WERI-Rb-1 (cell line): ENCODE results near the gene ZFP92.

ENCODE experiments used
- DNase-seq: peaks from one replicate; pipeline ENCODE4 v3.0.0-alpha.2; 2020
- H3K27ac ChIP-seq: fragments of 250-450 bp; sonication (Bioruptor Pico); 2 replicates; pipeline ENCODE4 v1.5.1; 2020; ENCODE audit warnings: mild to moderate bottlenecking, moderate library complexity
- H3K27me3 ChIP-seq: fragments of 250-450 bp; sonication (Bioruptor Pico); 2 replicates; pipeline ENCODE4 v1.5.1; 2021; ENCODE audit warnings: mild to moderate bottlenecking, low read depth, moderate library complexity; ENCODE audit not compliant: insufficient read depth, severe bottlenecking
- H3K36me3 ChIP-seq: fragments of 250-450 bp; sonication (Bioruptor Pico); 2 replicates; pipeline ENCODE4 v1.5.1; 2020; ENCODE audit warnings: mild to moderate bottlenecking, moderate library complexity
- H3K4me3 ChIP-seq: 2 replicates; pipeline ENCODE4 v1.5.1; 2011; ENCODE audit warnings: low read depth, mild to moderate bottlenecking, control low read depth, low read length
- H3K9me3 ChIP-seq: fragments of 250-450 bp; sonication (Bioruptor Pico); 2 replicates; pipeline ENCODE4 v1.5.1; 2021; ENCODE audit warnings: mild to moderate bottlenecking, moderate library complexity; ENCODE audit not compliant: severe bottlenecking
- CTCF ChIP-seq: IDR thresholded peaks from 2 replicates; pipeline ENCODE4 v1.5.1; 2011; ENCODE audit warnings: low read depth, mild to moderate bottlenecking, control low read depth, inconsistent platforms, low read length

ZFP92 gene

GRCh38 chrX:153449368-153450113, 38.3 kb downstream of the ZFP92 start:
- peaks cover 17% of the 10 kb centered on the region for H3K27me3 ChIP-seq
- no peak for DNase-seq
- no peaks in the 10 kb centered on the region for H3K9me3 ChIP-seq
- H3K36me3 ChIP-seq, result peaks cover 9% of the 10 kb centered on the region
- no peak overlapping the region for H3K4me3 ChIP-seq
- no peak for TF ChIP-seq CTCF
- H3K27ac ChIP-seq, result no peak overlapping the region

GRCh38 chrX:153450114-153450948, 39.1 kb downstream of the ZFP92 start:
- H3K27me3 ChIP-seq, result peaks cover 16% of the 10 kb centered on the region
- H3K27ac ChIP-seq, result no peak overlapping the region
- H3K36me3 ChIP-seq, result peaks cover 16% of the 10 kb centered on the region
- TF ChIP-seq CTCF, result no peak
- no peak for DNase-seq
- H3K4me3 ChIP-seq, result no peak overlapping the region
- H3K9me3 ChIP-seq, result no peaks in the 10 kb centered on the region

GRCh38 chrX:153450949-153451277, 39.6 kb downstream of the ZFP92 start:
- H3K4me3 ChIP-seq, result no peak overlapping the region
- H3K27ac ChIP-seq, result no peak overlapping the region
- no peaks in the 10 kb centered on the region for H3K9me3 ChIP-seq
- TF ChIP-seq CTCF, result no peak
- peaks cover 20% of the 10 kb centered on the region for H3K36me3 ChIP-seq
- DNase-seq, result no peak
- H3K27me3 ChIP-seq, result peaks cover 16% of the 10 kb centered on the region

- no peaks in the 10 kb centered on the region for H3K9me3 ChIP-seq
- H3K4me3 ChIP-seq, result no peak overlapping the region
- no peak for TF ChIP-seq CTCF
- peaks cover 33% of the 10 kb centered on the region for H3K36me3 ChIP-seq
- no peak for DNase-seq
- peaks cover 26% of the 10 kb centered on the region for H3K27me3 ChIP-seq
- H3K27ac ChIP-seq, result no peak overlapping the region
Measured at GRCh38 chrX:153454901-153455550, 43.8 kb downstream of the ZFP92 start.

- Histone ChIP-seq H3K4me3 (no peak overlapping the region), H3K27me3 (peaks cover 26% of the 10 kb centered on the region), H3K9me3 (no peaks in the 10 kb centered on the region), H3K36me3 (peaks cover 36% of the 10 kb centered on the region), H3K27ac (no peak overlapping the region)
- no peak for DNase-seq
- TF ChIP-seq CTCF, result no peak
Measured at GRCh38 chrX:153455571-153455970, 44.3 kb downstream of the ZFP92 start.
